PC-9 (cell line): ENCODE results near the gene IGF2. TPM values are rescaled to one million over a fixed set of nuclear protein-coding genes. Genes with fewer than 3 reads are reported as not detected.

Experiments
- BruUV-seq: library from RNA; stranded (reverse); fragments of 400-500 nt; replicated peaks from 2 replicates; lab custom pipeline; 2021; lab: Mats Ljungman, UMichigan
- CTCF ChIA-PET: fragments of 300-600 bp; sonication (Branson Sonifier 250); formaldehyde crosslinking; loops from one replicate; lab custom pipeline; 2022; ENCODE audit warnings: antibody characterized with exemption; lab: Charles Lee
- POLR2A ChIA-PET: fragments of 300-600 bp; sonication (Branson Sonifier 250); formaldehyde crosslinking; loops from one replicate; lab custom pipeline; 2022; ENCODE audit warnings: antibody characterized with exemption; ENCODE audit not compliant: unreplicated experiment; lab: Charles Lee
- DNase-seq, 2 experiments: peaks; one replicate each; pipeline versions ENCODE4 v3.0.0 to v3.0.0-alpha.2; 2015 to 2022; ENCODE audit warnings: mixed read lengths in 1 of 2
- H2AFZ ChIP-seq: fragments of 200-600 bp; sonication (generic); 2 replicates; pipeline ENCODE4 v1.8.1; 2017; ENCODE audit warnings: antibody characterized with exemption
- H3F3A ChIP-seq: fragments of 200-600 bp; sonication (generic); 2 replicates; pipeline ENCODE4 v1.8.1; 2017; ENCODE audit warnings: antibody characterized with exemption, mild to moderate bottlenecking, low read depth; ENCODE audit not compliant: insufficient read depth
- H3K27ac ChIP-seq: fragments of 200-600 bp; sonication (generic); 2 replicates; pipeline ENCODE4 v1.6.1; 2016; ENCODE audit warnings: mixed run types
- H3K27me3 ChIP-seq: fragments of 200-600 bp; sonication (generic); 2 replicates; pipeline ENCODE4 v1.6.1; 2016; ENCODE audit warnings: low read depth, mixed run types; ENCODE audit not compliant: insufficient read depth
- H3K36me3 ChIP-seq: fragments of 200-600 bp; sonication (generic); 2 replicates; pipeline ENCODE4 v1.6.1; 2016; ENCODE audit warnings: low read depth, mixed run types
- H3K4me1 ChIP-seq: fragments of 200-600 bp; sonication (generic); replicated peaks from 2 replicates; pipeline ENCODE4 v1.6.1; 2016; ENCODE audit warnings: mixed run types; ENCODE audit not compliant: insufficient read depth
- H3K4me2 ChIP-seq: fragments of 200-600 bp; sonication (generic); 2 replicates; pipeline ENCODE4 v1.6.1; 2017; ENCODE audit warnings: mixed run types
- H3K4me3 ChIP-seq: fragments of 200-600 bp; sonication (generic); 2 replicates; pipeline ENCODE4 v1.6.1; 2016; ENCODE audit warnings: mixed run types
- H3K79me2 ChIP-seq: fragments of 200-600 bp; sonication (generic); 2 replicates; pipeline ENCODE4 v1.6.1; 2017; ENCODE audit warnings: low read depth, mixed run types
- H3K9me2 ChIP-seq: fragments of 200-600 bp; sonication (generic); 2 replicates; pipeline ENCODE4 v1.8.1; 2017; ENCODE audit warnings: mild to moderate bottlenecking; ENCODE audit not compliant: insufficient read depth
- H3K9me3 ChIP-seq: fragments of 200-600 bp; sonication (generic); 2 replicates; pipeline ENCODE4 v1.8.1; 2016; ENCODE audit warnings: low read depth; ENCODE audit not compliant: insufficient read depth
- H4K20me1 ChIP-seq: fragments of 200-600 bp; sonication (generic); 2 replicates; pipeline ENCODE4 v1.8.1; 2017; ENCODE audit not compliant: insufficient read depth
- CTCF ChIP-seq: fragments of 200-600 bp; sonication (generic); conservative IDR thresholded peaks from 2 replicates; pipeline ENCODE4 v1.6.1; 2017; ENCODE audit warnings: mixed run types, antibody characterized with exemption, mild to moderate bottlenecking, moderate library complexity
- EZH2 ChIP-seq: fragments of 200-600 bp; sonication (generic); IDR thresholded peaks from 2 replicates; pipeline ENCODE4 v1.8.0; 2017; ENCODE audit warnings: antibody characterized with exemption, low read depth
- intact Hi-C: fragments of 100-400 bp; cut with micrococcal nuclease; formaldehyde crosslinking; loops from one replicate; pipeline ENCODE4 v1.10.0; 2022; ENCODE audit not compliant: unreplicated experiment
- total RNA-seq: library from RNA; stranded (reverse); gene quantifications from 2 replicates; pipeline ENCODE4 v1.2.3, GENCODE V29; 2021

The IGF2 gene
- total RNA-seq, 1 experiment from 2014 or later = 0.24 TPM

GRCh38 chr11:2149864-2150847, 11.0 kb upstream of the IGF2 start:
- ChIA-PET POLR2A (interaction anchor here (0.6 kb wide), 1 partner anchor 268 kb away, joined by 3 read pairs; no protein-coding TSS in a partner anchor), CTCF (interaction anchor here (0.6 to 3.3 kb wide), 9 partner anchors 38 to 497 kb away, joined by 3 to 26 read pairs (median 6); no protein-coding TSS in a partner anchor)
- Histone ChIP-seq H3K4me3 (no peak overlapping the region), H3K27me3 (peaks cover 10% of the 10 kb centered on the region; the same call in 1 of the 2 replicates), H3K36me3 (no peaks in the 10 kb centered on the region), H3F3A (peaks cover 4% of the 10 kb centered on the region; the same call in 1 of the 2 replicates), H3K9me2 (no peaks in the 10 kb centered on the region), H3K4me2 (no peak overlapping the region), H3K27ac (no peak overlapping the region), H2AFZ (no peak overlapping the region), H4K20me1 (no peaks in the 10 kb centered on the region), H3K9me3 (no peaks in the 10 kb centered on the region), H3K4me1 (no peaks in the 10 kb centered on the region), H3K79me2 (no peaks in the 10 kb centered on the region)
- BruUV-seq = no TSS peak
- no peak for DNase-seq
- intact Hi-C loops = loop anchor here (2.0 kb wide), 2 partner anchors 267 to 315 kb away; partner anchors contain the start of gene SYT8
- TF ChIP-seq CTCF = peak; percentile 68
- no peak for TF ChIP-seq EZH2

DNA sequence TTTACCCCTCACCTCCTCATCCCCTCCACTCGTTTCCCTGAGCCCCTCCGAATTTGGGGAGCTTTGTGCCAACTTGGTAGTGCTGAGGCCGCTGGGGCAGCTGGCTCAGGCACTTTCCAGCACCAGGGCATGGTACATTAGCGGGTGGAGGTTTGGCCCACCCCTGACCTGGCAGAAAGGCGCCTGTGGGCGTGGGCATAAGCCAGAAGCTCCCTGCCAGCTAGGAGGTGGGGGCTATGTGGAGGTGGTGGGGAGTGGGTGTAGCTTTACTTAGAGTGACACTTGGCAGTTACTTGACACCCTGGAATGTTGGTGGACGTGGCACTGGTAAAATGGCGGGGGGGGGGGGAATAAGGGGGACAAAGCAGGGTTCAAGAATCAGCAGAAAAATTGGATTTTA, 10.3 kb upstream of the IGF2 start:
- ChIA-PET POLR2A (no interaction called here), CTCF (interaction anchor here (0.7 to 2.5 kb wide), 5 partner anchors 111 to 455 kb away, joined by 4 to 26 read pairs (median 7); no protein-coding TSS in a partner anchor)
- BruUV-seq = no TSS peak
- H2AFZ ChIP-seq = no peak overlapping the region
- no peak overlapping the region for H3K4me3 ChIP-seq
- peaks cover 15% of the 10 kb centered on the region; the same call in 1 of the 2 replicates for H3K27me3 ChIP-seq
- intact Hi-C loops = no loop called here
- no peaks in the 10 kb centered on the region for H3K79me2 ChIP-seq
- H3K4me2 ChIP-seq = no peak overlapping the region
- no peak overlapping the region for H3K27ac ChIP-seq
- H3K36me3 ChIP-seq = no peaks in the 10 kb centered on the region
- H3K4me1 ChIP-seq = no peaks in the 10 kb centered on the region
- no peak for TF ChIP-seq CTCF
- TF ChIP-seq EZH2 = no peak
- peaks cover 4% of the 10 kb centered on the region; the same call in 1 of the 2 replicates for H3F3A ChIP-seq
- H3K9me2 ChIP-seq = no peaks in the 10 kb centered on the region
- no peak for DNase-seq
- H4K20me1 ChIP-seq = no peaks in the 10 kb centered on the region
- H3K9me3 ChIP-seq = no peaks in the 10 kb centered on the region

GRCh38 chr11:2148595-2148994, 9.4 kb upstream of the IGF2 start:
- ChIA-PET CTCF (no interaction called here), POLR2A (no interaction called here)
- intact Hi-C loops = no loop called here
- TF ChIP-seq CTCF = no peak
- no peak for TF ChIP-seq EZH2
- no peak overlapping the region for H2AFZ ChIP-seq
- no peak overlapping the region for H3K27ac ChIP-seq
- no peaks in the 10 kb centered on the region for H4K20me1 ChIP-seq
- BruUV-seq = no TSS peak
- no peaks in the 10 kb centered on the region for H3K79me2 ChIP-seq
- H3K4me2 ChIP-seq = no peak overlapping the region
- peaks cover 4% of the 10 kb centered on the region; the same call in 1 of the 2 replicates for H3F3A ChIP-seq
- no peaks in the 10 kb centered on the region for H3K9me3 ChIP-seq
- no peak for DNase-seq
- no peak overlapping the region for H3K4me3 ChIP-seq
- H3K4me1 ChIP-seq = no peaks in the 10 kb centered on the region
- no peaks in the 10 kb centered on the region for H3K9me2 ChIP-seq
- peaks cover 15% of the 10 kb centered on the region; the same call in 1 of the 2 replicates for H3K27me3 ChIP-seq
- no peaks in the 10 kb centered on the region for H3K36me3 ChIP-seq
